Right atrium auricular region (tissue), 2 donors: ENCODE measurements around the gene PRKCH. TPM values are rescaled to one million over a fixed set of nuclear protein-coding genes. Genes with fewer than 3 reads are reported as not detected.

Experiments used
- DNase-seq: peaks from one replicate; pipeline ENCODE4 v3.0.0-alpha.2; 2019; ENCODE audit warnings: low spot score
- H3K27ac ChIP-seq, 2 donors: fragments of 200-600 bp; sonication (generic); 1 replicate in 1 of 2; 2 replicates in 1 of 2; pipeline ENCODE4 v1.5.1; 2016 to 2019
- H3K27me3 ChIP-seq, 2 donors: fragments of 200-600 bp; sonication (generic); one replicate each; pipeline versions ENCODE4 v1.5.1 to v1.6.0; 2017 to 2019
- H3K36me3 ChIP-seq: fragments of 200-600 bp; sonication (generic); one replicate; pipeline ENCODE4 v1.5.1; 2016
- H3K4me1 ChIP-seq, 2 donors: fragments of 200-600 bp; sonication (generic); one replicate each; pipeline versions ENCODE4 v1.5.1 to v1.6.0; 2017 to 2019
- H3K4me3 ChIP-seq, 2 donors: fragments of 200-600 bp; sonication (generic); 1 replicate in 1 of 2; 2 replicates in 1 of 2; pipeline ENCODE4 v1.5.1; 2017 to 2019; ENCODE audit warnings: mild to moderate bottlenecking in 1 of 2, moderate library complexity in 1 of 2
- H3K9me3 ChIP-seq, 2 donors: fragments of 200-600 bp; sonication (generic); one replicate each; pipeline ENCODE4 v1.5.1; 2019
- total RNA-seq, 2 donors: library from RNA; depleted of rRNA; stranded (reverse); fragments of >200 nt; gene quantifications; one replicate each; pipeline ENCODE4 v1.1.0, GENCODE V29; 2016
- TF ChIP-seq, protein P1 (sequence below), 2 donors: fragments of 200-600 bp; sonication (generic); IDR thresholded peaks; one replicate each; pipeline ENCODE4 v1.5.1; 2019; ENCODE audit warnings: antibody characterized with exemption in 2 of 2

Gene PRKCH
- total RNA-seq, 2 donors from 2014 or later = 24.9 to 40.3 TPM

DNA sequence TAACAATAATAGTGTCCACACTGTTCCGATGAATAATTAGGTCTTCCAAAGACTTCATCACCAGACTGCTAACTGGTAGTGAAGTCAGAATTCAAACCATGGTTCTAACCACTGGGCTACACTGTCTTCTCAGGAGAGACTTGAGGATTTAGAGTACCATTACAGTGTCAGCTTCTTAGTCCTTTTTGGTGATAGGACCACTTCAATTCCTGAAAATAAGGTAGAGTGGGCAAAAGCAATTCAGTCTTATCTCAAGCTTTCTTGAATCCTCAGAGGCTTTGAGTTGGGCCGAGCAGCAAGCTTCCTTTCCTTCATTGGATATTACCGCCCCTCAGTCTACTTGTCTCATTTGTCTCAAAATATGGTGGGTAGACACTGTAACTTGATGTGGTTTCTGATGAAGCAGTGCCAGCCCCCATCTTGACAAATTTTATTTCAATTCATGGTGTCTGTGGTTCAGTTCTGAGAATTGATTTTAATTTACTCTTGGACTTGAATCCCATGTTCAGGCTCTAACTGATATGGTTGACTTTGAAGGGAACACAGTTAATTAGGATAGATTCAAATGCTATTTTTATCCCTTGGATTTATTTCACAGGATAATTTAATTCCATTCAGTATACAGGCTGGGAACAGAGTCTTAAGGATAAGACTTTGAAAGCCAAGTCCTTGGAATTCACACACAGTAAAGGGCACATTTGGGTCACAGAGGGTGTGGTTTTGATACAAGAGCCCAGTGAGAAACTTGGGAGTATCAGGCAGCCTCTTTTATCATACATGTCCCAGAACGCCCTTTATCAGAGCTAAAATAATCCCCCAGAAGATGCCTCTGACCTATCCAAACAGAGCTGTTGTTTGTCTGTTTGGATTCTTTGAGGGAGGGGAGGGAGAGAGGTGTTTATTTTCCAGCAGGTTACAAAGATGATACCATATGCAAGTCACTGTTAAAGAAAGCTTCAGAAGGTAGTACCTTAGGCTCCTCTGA lies 167.3 kb downstream of the PRKCH start:
- peak overlapping the region; percentile 65 to 78 for H3K27ac ChIP-seq
- DNase-seq = no peak
- no peak overlapping the region for H3K4me3 ChIP-seq
- H3K9me3 ChIP-seq = no peaks in the 10 kb centered on the region
- TF ChIP-seq, protein P1, sequence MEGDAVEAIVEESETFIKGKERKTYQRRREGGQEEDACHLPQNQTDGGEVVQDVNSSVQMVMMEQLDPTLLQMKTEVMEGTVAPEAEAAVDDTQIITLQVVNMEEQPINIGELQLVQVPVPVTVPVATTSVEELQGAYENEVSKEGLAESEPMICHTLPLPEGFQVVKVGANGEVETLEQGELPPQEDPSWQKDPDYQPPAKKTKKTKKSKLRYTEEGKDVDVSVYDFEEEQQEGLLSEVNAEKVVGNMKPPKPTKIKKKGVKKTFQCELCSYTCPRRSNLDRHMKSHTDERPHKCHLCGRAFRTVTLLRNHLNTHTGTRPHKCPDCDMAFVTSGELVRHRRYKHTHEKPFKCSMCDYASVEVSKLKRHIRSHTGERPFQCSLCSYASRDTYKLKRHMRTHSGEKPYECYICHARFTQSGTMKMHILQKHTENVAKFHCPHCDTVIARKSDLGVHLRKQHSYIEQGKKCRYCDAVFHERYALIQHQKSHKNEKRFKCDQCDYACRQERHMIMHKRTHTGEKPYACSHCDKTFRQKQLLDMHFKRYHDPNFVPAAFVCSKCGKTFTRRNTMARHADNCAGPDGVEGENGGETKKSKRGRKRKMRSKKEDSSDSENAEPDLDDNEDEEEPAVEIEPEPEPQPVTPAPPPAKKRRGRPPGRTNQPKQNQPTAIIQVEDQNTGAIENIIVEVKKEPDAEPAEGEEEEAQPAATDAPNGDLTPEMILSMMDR (IDR thresholded peaks at IDR 0.05) = no peak
- H3K36me3 ChIP-seq = no peaks in the 10 kb centered on the region
- H3K27me3 ChIP-seq = no peaks in the 10 kb centered on the region
- peaks cover 0 to 41% of the 10 kb centered on the region in 2 donors for H3K4me1 ChIP-seq

DNA sequence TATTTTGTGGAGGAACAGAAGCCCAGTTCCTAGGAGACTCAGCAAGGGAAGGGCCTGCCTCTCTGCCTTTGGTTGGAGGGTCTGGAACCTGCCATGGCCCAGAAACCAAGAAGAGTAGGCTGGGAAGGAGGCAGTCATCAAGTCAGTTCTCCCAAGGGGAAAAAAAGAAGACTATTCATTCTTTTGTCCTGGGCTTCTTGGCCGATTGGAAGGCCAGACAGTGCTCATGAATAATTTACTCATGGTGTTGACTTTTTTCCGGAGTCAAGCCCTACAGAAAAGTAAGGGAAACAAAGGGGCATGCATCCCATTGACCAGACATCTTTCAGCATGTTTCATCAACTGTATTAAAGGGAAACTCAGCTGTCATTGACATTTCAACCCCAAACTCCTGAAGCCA lies 168.1 kb downstream of the PRKCH start:
- Histone ChIP-seq H3K36me3 (no peaks in the 10 kb centered on the region), H3K4me3 (no peak overlapping the region), H3K4me1 (peaks cover 0 to 41% of the 10 kb centered on the region in 2 donors), H3K27me3 (no peaks in the 10 kb centered on the region), H3K9me3 (no peaks in the 10 kb centered on the region), H3K27ac (peak overlapping the region; percentile 65 to 78)
- DNase-seq = no peak
- TF ChIP-seq, protein P1 (IDR thresholded peaks at IDR 0.05) = no peak

DNA sequence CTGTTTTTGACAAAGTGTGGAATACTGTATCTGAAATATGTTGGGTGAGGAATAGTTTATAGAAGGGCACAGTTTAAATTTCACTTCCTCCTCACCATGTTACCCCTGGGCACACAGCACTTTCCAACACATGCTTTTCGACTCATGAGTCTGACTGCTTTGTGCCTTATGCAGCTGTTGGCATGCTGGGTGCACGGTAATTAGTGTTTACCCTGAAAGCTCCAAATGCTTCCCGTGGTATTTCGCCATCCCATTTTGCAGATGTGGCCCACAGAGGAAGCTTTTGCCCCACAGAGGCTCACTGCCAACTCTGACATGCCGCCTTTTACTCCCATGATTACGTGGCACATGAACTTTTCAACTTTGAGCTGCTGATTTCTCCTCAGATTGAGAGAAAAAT lies 168.6 kb downstream of the PRKCH start:
- no peak for DNase-seq
- Histone ChIP-seq H3K9me3 (no peaks in the 10 kb centered on the region), H3K27ac (peak overlapping the region; percentile 65 to 78), H3K4me3 (no peak overlapping the region), H3K27me3 (no peaks in the 10 kb centered on the region), H3K36me3 (no peaks in the 10 kb centered on the region), H3K4me1 (peaks cover 0 to 41% of the 10 kb centered on the region in 2 donors)
- TF ChIP-seq, protein P1 (IDR thresholded peaks at IDR 0.05) = no peak

DNA sequence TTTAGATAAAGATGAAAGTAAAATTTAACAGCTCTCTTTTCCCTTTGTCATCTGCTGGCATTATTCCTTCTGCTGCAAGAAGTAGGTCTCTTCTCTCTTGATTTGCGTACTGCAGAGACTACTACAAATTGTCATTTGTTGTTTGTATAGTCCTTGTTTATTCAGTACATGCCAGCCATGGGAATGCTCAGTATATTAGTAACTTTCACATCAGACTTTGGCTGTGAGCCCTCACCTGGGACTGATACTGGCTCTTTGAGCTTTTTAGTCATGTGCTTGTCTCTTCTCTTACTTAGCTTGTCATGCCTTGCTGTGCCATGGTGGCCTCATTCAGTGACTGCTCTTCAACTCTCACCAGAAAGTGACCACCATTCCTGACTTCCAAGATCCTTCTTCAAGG lies 169.8 kb downstream of the PRKCH start:
- H3K4me1 ChIP-seq = peaks cover 0 to 41% of the 10 kb centered on the region in 2 donors
- DNase-seq = no peak
- H3K27ac ChIP-seq = peak overlapping the region in 1 of 2 donors; percentile 65
- no peaks in the 10 kb centered on the region for H3K36me3 ChIP-seq
- TF ChIP-seq, protein P1 (IDR thresholded peaks at IDR 0.05) = no peak
- no peak overlapping the region for H3K4me3 ChIP-seq
- no peaks in the 10 kb centered on the region for H3K27me3 ChIP-seq
- no peaks in the 10 kb centered on the region for H3K9me3 ChIP-seq

DNA sequence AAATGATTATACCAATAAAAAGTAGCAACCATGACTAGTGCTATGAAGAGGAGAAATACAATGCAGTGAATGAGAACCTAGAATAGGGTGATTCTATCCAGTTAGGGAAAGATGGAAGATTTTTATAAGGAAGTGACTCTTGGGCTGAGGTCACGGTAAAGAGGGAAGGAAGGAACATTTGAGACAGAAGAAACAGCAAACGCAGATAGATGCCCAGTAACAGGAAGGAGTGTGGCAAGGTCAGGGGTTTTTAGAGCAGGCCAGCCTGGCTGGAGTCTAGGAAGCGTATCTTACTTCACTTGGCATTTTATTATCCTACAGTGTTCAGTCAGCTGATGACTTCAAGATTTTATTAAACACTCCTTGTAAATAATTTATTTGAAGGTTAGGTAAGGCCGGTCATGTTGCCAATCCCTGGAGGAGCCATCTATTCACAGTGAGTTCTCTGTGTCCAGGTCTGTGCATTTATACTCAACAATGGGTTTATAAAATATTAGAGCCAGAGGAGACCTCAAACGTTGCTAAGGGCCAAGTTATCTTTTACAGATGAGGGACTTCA lies 170.6 kb downstream of the PRKCH start:
- H3K4me1 ChIP-seq = peaks cover 0 to 39% of the 10 kb centered on the region in 2 donors
- TF ChIP-seq, protein P1 (IDR thresholded peaks at IDR 0.05) = no peak
- DNase-seq = no peak
- no peaks in the 10 kb centered on the region for H3K9me3 ChIP-seq
- no peaks in the 10 kb centered on the region for H3K36me3 ChIP-seq
- no peaks in the 10 kb centered on the region for H3K27me3 ChIP-seq
- no peak overlapping the region for H3K4me3 ChIP-seq
- H3K27ac ChIP-seq = peak overlapping the region in 1 of 2 donors; percentile 4
